K562 (cell line): ENCODE data around the gene BCL2L12. TPM values are rescaled to one million over a fixed set of nuclear protein-coding genes. Genes with fewer than 3 reads are reported as not detected.

Source experiments
- GABPA ChIP-seq: fragments of 200-800 bp; sonication (Bioruptor generic); conservative IDR thresholded peaks from 2 replicates; pipeline ENCODE4 v1.6.1; 2016; ENCODE audit warnings: low read depth, missing genetic modification characterization, missing compliant biosample characterization
- HBP1 ChIP-seq: fragments of 450-650 bp; formaldehyde crosslinking; IDR thresholded peaks from 2 replicates; pipeline ENCODE4 v1.4.0; 2022; ENCODE audit warnings: missing genetic modification characterization
- HNRNPUL1 ChIP-seq: fragments of 200-400 bp; formaldehyde crosslinking; IDR thresholded peaks from 2 replicates; pipeline ENCODE4 v1.6.1; 2017; ENCODE audit warnings: low read length
- PML ChIP-seq: IDR thresholded peaks from 2 replicates; pipeline ENCODE4 v1.6.1; 2012; ENCODE audit warnings: low read length, inconsistent platforms
- POU5F1 ChIP-seq: fragments of 150-350 bp; IDR thresholded peaks from 2 replicates; pipeline ENCODE4 v1.6.1; 2014; ENCODE audit warnings: borderline replicate concordance, low read length, low read depth, mild to moderate bottlenecking; ENCODE audit not compliant: partially characterized antibody
- RAD21 ChIP-seq, 2 experiments: fragments of 250-450 bp in 1 of 2; fragments of 450-650 bp in 1 of 2; sonication (Bioruptor Pico) in 1 of 2; formaldehyde crosslinking in 1 of 2; IDR thresholded peaks in 1 of 2; conservative IDR thresholded peaks in 1 of 2; 2 replicates each; pipeline versions ENCODE4 v1.4.0 to v1.8.0; 2020 to 2022; ENCODE audit warnings: mild to moderate bottlenecking in 2 of 2, moderate library complexity in 1 of 2
- SP1 ChIP-seq: sonication (generic); formaldehyde crosslinking; IDR thresholded peaks from 2 replicates; pipeline ENCODE4 v1.8.1; 2022; ENCODE audit warnings: mild to moderate bottlenecking, missing genetic modification reagents
- TAF7 ChIP-seq: fragments of 450-650 bp; IDR thresholded peaks from 2 replicates; pipeline ENCODE4 v1.6.1; 2016; ENCODE audit warnings: missing genetic modification characterization, missing compliant biosample characterization
- ZNF121 ChIP-seq: sonication (generic); formaldehyde crosslinking; conservative IDR thresholded peaks from 2 replicates; pipeline ENCODE4 v1.8.0; 2022; ENCODE audit warnings: missing genetic modification reagents
- ZNF197 ChIP-seq: fragments of 200-800 bp; sonication (Bioruptor generic); IDR thresholded peaks from 2 replicates; pipeline ENCODE4 v1.6.1; 2016; ENCODE audit warnings: low read depth, missing genetic modification characterization, missing compliant biosample characterization
- ZNF217 ChIP-seq: sonication (generic); formaldehyde crosslinking; IDR thresholded peaks from 2 replicates; pipeline ENCODE4 v1.8.0; 2022; ENCODE audit warnings: mild to moderate bottlenecking, missing genetic modification reagents
- ZNF324 ChIP-seq: fragments of 250-450 bp; sonication (Bioruptor Pico); IDR thresholded peaks from 2 replicates; pipeline ENCODE4 v1.4.0; 2020; ENCODE audit warnings: mild to moderate bottlenecking
- ZNF696 ChIP-seq: fragments of 250-450 bp; sonication (Bioruptor Pico); conservative IDR thresholded peaks from 2 replicates; pipeline ENCODE4 v1.4.0; 2020; ENCODE audit warnings: mild to moderate bottlenecking, moderate library complexity
- polyA plus RNA-seq, 8 experiments: library from polyadenylated mRNA; depleted of rRNA in 4 of 8; stranded (reverse) in 5 of 8; unstranded in 3 of 8; fragments of >200 nt; fragmentation: Nextera tagmentation in 2 of 8; fragmentation: Illumina TruSeq in 1 of 8; extraction: Ambion mirVana in 2 of 8; extraction: Trizol in 1 of 8; gene quantifications; 2 replicates each; pipeline versions ENCODE4 v1.2.1 to v1.2.3, GENCODE V29; 2011 to 2014; ENCODE audit warnings: inconsistent platforms in 1 of 8, missing spikeins in 1 of 8
- total RNA-seq, 7 experiments: library from RNA; depleted of rRNA in 6 of 7; stranded (reverse); fragments of >200 nt in 6 of 7; fragmentation: Illumina TruSeq in 2 of 7; extraction: Trizol in 2 of 7; gene quantifications; 2 replicates each; pipeline versions ENCODE4 v1.2.1 to v1.2.3, GENCODE V29; 2011 to 2021; ENCODE audit warnings: low replicate concordance in 1 of 7
- TF ChIP-seq, protein P1 (sequence below): sonication (generic); formaldehyde crosslinking; IDR thresholded peaks from 2 replicates; pipeline ENCODE4 v1.4.0; 2020; ENCODE audit warnings: mild to moderate bottlenecking, missing genetic modification reagents
- TF ChIP-seq, protein P2 (sequence below): fragments of 450-650 bp; IDR thresholded peaks from 2 replicates; pipeline ENCODE4 v1.6.1; 2017; ENCODE audit warnings: antibody characterized with exemption, mild to moderate bottlenecking
- TF ChIP-seq, protein P3 (sequence below): fragments of 450-650 bp; IDR thresholded peaks from 2 replicates; pipeline ENCODE4 v1.7.1; 2018; ENCODE audit warnings: mild to moderate bottlenecking, low read depth; ENCODE audit not compliant: partially characterized antibody

The BCL2L12 gene
- total and polyA plus RNA-seq, 9 of the 15 experiments (the other 6 are each of a cell fraction or from before 2014, with no cell fraction given): 7.4 to 263 (median 81.2) TPM

DNA sequence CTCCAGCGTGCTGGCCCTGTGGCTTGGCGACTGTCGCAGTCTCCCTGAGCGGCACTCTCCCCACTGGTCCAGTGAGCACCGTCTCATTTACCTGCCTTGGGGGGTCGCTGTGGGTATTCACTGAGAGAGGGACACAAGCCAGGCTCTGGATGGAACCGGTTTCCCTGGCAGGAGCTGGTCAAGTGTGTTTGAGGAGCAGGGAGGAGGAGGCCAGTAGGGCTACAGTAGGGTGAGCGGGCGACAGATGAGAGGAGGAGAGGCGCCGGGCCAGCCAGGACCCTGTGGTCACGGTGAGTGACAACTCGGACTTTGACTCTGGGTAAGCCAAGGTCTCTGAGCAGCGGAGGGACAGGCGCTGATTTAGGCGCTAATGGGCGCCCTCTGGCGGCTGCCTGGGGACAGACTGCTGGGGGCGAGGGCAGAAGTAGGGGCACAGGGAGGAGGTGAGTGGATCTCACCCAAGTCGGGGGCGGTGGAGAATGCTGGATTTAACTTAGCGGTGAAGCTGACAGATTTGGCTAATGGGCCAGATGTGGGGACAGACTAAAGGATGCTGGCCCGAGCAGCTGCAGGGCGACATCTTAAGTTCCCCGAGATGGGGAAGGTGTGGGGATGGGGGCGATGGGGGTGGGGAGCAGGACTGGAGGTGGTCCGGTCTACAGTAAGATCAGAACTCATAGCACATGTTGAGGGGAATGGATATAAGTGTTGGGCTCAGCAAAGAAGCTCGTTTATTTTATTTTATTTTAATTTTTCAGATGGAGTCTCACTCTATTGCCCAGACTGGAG is 6.6 kb downstream of the BCL2L12 start (continued):
- TF ChIP-seq, protein P1, sequence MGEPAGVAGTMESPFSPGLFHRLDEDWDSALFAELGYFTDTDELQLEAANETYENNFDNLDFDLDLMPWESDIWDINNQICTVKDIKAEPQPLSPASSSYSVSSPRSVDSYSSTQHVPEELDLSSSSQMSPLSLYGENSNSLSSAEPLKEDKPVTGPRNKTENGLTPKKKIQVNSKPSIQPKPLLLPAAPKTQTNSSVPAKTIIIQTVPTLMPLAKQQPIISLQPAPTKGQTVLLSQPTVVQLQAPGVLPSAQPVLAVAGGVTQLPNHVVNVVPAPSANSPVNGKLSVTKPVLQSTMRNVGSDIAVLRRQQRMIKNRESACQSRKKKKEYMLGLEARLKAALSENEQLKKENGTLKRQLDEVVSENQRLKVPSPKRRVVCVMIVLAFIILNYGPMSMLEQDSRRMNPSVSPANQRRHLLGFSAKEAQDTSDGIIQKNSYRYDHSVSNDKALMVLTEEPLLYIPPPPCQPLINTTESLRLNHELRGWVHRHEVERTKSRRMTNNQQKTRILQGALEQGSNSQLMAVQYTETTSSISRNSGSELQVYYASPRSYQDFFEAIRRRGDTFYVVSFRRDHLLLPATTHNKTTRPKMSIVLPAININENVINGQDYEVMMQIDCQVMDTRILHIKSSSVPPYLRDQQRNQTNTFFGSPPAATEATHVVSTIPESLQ (CRISPR knock-in tag): no peak
- no peak for TF ChIP-seq HBP1 (CRISPR knock-in tag)
- TF ChIP-seq, protein P2, sequence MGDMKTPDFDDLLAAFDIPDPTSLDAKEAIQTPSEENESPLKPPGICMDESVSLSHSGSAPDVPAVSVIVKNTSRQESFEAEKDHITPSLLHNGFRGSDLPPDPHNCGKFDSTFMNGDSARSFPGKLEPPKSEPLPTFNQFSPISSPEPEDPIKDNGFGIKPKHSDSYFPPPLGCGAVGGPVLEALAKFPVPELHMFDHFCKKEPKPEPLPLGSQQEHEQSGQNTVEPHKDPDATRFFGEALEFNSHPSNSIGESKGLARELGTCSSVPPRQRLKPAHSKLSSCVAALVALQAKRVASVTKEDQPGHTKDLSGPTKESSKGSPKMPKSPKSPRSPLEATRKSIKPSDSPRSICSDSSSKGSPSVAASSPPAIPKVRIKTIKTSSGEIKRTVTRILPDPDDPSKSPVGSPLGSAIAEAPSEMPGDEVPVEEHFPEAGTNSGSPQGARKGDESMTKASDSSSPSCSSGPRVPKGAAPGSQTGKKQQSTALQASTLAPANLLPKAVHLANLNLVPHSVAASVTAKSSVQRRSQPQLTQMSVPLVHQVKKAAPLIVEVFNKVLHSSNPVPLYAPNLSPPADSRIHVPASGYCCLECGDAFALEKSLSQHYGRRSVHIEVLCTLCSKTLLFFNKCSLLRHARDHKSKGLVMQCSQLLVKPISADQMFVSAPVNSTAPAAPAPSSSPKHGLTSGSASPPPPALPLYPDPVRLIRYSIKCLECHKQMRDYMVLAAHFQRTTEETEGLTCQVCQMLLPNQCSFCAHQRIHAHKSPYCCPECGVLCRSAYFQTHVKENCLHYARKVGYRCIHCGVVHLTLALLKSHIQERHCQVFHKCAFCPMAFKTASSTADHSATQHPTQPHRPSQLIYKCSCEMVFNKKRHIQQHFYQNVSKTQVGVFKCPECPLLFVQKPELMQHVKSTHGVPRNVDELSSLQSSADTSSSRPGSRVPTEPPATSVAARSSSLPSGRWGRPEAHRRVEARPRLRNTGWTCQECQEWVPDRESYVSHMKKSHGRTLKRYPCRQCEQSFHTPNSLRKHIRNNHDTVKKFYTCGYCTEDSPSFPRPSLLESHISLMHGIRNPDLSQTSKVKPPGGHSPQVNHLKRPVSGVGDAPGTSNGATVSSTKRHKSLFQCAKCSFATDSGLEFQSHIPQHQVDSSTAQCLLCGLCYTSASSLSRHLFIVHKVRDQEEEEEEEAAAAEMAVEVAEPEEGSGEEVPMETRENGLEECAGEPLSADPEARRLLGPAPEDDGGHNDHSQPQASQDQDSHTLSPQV: 0 out of 2 replicates have a peak, but pooled peaks have one; percentile 71
- TF ChIP-seq SP1 (CRISPR knock-in tag): peak; percentile 28; the same call in 1 of the 2 replicates
- no peak for TF ChIP-seq POU5F1
- no peak for TF ChIP-seq ZNF217 (CRISPR knock-in tag)
- no peak for TF ChIP-seq ZNF324 (CRISPR knock-in tag)
- TF ChIP-seq ZNF696: no peak
- TF ChIP-seq GABPA (tag): no peak
- no peak for TF ChIP-seq ZNF197 (CRISPR knock-in tag)
- no peak for TF ChIP-seq TAF7 (tag)
- no peak for TF ChIP-seq PML
- no peak for TF ChIP-seq ZNF121 (CRISPR knock-in tag)
- TF ChIP-seq, protein P3, sequence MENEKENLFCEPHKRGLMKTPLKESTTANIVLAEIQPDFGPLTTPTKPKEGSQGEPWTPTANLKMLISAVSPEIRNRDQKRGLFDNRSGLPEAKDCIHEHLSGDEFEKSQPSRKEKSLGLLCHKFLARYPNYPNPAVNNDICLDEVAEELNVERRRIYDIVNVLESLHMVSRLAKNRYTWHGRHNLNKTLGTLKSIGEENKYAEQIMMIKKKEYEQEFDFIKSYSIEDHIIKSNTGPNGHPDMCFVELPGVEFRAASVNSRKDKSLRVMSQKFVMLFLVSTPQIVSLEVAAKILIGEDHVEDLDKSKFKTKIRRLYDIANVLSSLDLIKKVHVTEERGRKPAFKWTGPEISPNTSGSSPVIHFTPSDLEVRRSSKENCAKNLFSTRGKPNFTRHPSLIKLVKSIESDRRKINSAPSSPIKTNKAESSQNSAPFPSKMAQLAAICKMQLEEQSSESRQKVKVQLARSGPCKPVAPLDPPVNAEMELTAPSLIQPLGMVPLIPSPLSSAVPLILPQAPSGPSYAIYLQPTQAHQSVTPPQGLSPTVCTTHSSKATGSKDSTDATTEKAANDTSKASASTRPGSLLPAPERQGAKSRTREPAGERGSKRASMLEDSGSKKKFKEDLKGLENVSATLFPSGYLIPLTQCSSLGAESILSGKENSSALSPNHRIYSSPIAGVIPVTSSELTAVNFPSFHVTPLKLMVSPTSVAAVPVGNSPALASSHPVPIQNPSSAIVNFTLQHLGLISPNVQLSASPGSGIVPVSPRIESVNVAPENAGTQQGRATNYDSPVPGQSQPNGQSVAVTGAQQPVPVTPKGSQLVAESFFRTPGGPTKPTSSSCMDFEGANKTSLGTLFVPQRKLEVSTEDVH: peak; percentile 67
- no peak for TF ChIP-seq HNRNPUL1
- TF ChIP-seq RAD21 (CRISPR knock-in tag; conservative IDR thresholded peaks at IDR 0.05 in 1 of 2, IDR thresholded peaks at IDR 0.05 in 1 of 2): peak; percentile 51 to 69
